ENCODE results near the gene SNORC.

The SNORC gene

GRCh38 chr2:232870766-232871371, 805 bp downstream of the SNORC start:
- no peak for DNase-seq

GRCh38 chr2:232871418-232871834, 1.4 kb downstream of the SNORC start:
- DNase-seq: no peak

- no peak for DNase-seq
Observed at GRCh38 chr2:232871835-232872736, 2.0 kb downstream of the SNORC start.

- DNase-seq: no peak
Observed at GRCh38 chr2:232872826-232873225, 2.8 kb downstream of the SNORC start.

GRCh38 chr2:232873292-232873908, 3.3 kb downstream of the SNORC start:
- DNase-seq: no peak

- no peak for DNase-seq
Observed at GRCh38 chr2:232873909-232874641, 4.0 kb downstream of the SNORC start.

GRCh38 chr2:232874677-232875223, 4.7 kb downstream of the SNORC start:
- DNase-seq: no peak

GRCh38 chr2:232875256-232876121, 5.4 kb downstream of the SNORC start:
- DNase-seq: no peak

GRCh38 chr2:232876161-232876977, 6.3 kb downstream of the SNORC start:
- no peak for DNase-seq

- no peak for DNase-seq
Observed at GRCh38 chr2:232876978-232877441, 6.9 kb downstream of the SNORC start.

GRCh38 chr2:232877940-232878511, 8.0 kb downstream of the SNORC start:
- no peak for DNase-seq

- no peak for DNase-seq
Observed at GRCh38 chr2:232878855-232879617, 9.0 kb downstream of the SNORC start.

GRCh38 chr2:232879618-232880494, 9.8 kb downstream of the SNORC start:
- no peak for DNase-seq

GRCh38 chr2:232880764-232881351, 10.8 kb downstream of the SNORC start:
- no peak for DNase-seq

- DNase-seq: no peak
Observed at GRCh38 chr2:232882085-232882484, 12.0 kb downstream of the SNORC start.

GRCh38 chr2:232882505-232883115, 12.5 kb downstream of the SNORC start:
- DNase-seq: no peak

GRCh38 chr2:232883116-232883721, 13.2 kb downstream of the SNORC start:
- DNase-seq: no peak

All from activated T-cell treated with anti-CD3 and anti-CD28 coated beads for 4 hours (primary cell).